ENCODE data around the gene SOAT1. TPM values are rescaled to one million over a fixed set of nuclear protein-coding genes. Genes with fewer than 3 reads are reported as not detected.

SOAT1 gene
- total RNA-seq, 2 donors from 2014 or later: 29.5 to 31.6 TPM

Other genes with a start within 250 kb of the SOAT1 start
- gene TOR3A, start 211.7 kb upstream of the SOAT1 start, total RNA-seq: 10 to 100 TPM; 26.9 to 27.4 TPM
- gene ABL2, start 64.1 kb upstream of the SOAT1 start, total RNA-seq: 10 to 100 TPM in 1 of 2 donors, 1 to 10 TPM in 1; 9.6 to 11.1 TPM
- gene AXDND1, start 72.2 kb downstream of the SOAT1 start, total RNA-seq: 10 to 100 TPM in 1 of 2 donors, 1 to 10 TPM in 1; 3.8 to 12.5 TPM